H9 (cell line): Measurements from ENCODE around the gene FNDC1. TPM values are rescaled to one million over a fixed set of nuclear protein-coding genes. Genes with fewer than 3 reads are reported as not detected.

Source experiments
- DNase-seq: peaks from one replicate; pipeline ENCODE4 v3.0.0-alpha.2; 2017
- H2AFZ ChIP-seq: one replicate; pipeline ENCODE4 v1.6.1; 2013; ENCODE audit warnings: mild to moderate bottlenecking, low read length, control low read depth, moderate library complexity
- H2AK5ac ChIP-seq: 2 replicates; pipeline ENCODE4 v1.6.1; 2013; ENCODE audit warnings: low read length, control low read depth, mixed read lengths; ENCODE audit not compliant: insufficient read length
- H2BK120ac ChIP-seq: one replicate; pipeline ENCODE4 v1.6.1; 2013; ENCODE audit warnings: low read depth, mild to moderate bottlenecking, low read length, control low read depth, inconsistent platforms; ENCODE audit not compliant: poor library complexity, severe bottlenecking
- H2BK12ac ChIP-seq: 2 replicates; pipeline ENCODE4 v1.6.1; 2013; ENCODE audit warnings: low read length, control low read depth, mixed read lengths, low read depth; ENCODE audit not compliant: insufficient read length
- H2BK15ac ChIP-seq: 2 replicates; pipeline ENCODE4 v1.6.1; 2013; ENCODE audit warnings: low read depth, low read length, control low read depth
- H2BK20ac ChIP-seq: one replicate; pipeline ENCODE4 v1.6.1; 2013; ENCODE audit warnings: low read depth, mild to moderate bottlenecking, low read length, control low read depth, inconsistent platforms; ENCODE audit not compliant: poor library complexity, severe bottlenecking
- H2BK5ac ChIP-seq: 2 replicates; pipeline ENCODE4 v1.6.1; 2013; ENCODE audit warnings: low read length, control low read depth, mixed read lengths; ENCODE audit not compliant: insufficient read length
- H3K14ac ChIP-seq: 2 replicates; pipeline ENCODE4 v1.6.1; 2013; ENCODE audit warnings: low read length, control low read depth; ENCODE audit not compliant: insufficient read depth
- H3K18ac ChIP-seq: 2 replicates; pipeline ENCODE4 v1.6.1; 2013; ENCODE audit warnings: low read depth, mild to moderate bottlenecking, mixed read lengths, low read length, control low read depth; ENCODE audit not compliant: insufficient read length
- H3K23ac ChIP-seq: 2 replicates; pipeline ENCODE4 v1.6.1; 2013; ENCODE audit warnings: low read length, control low read depth, mixed read lengths, low read depth; ENCODE audit not compliant: insufficient read length
- H3K23me2 ChIP-seq: 2 replicates; pipeline ENCODE4 v1.6.1; 2013; ENCODE audit warnings: low read depth, mild to moderate bottlenecking, mixed read lengths, low read length, control low read depth; ENCODE audit not compliant: insufficient read length, poor library complexity, severe bottlenecking
- H3K27ac ChIP-seq: 2 replicates; pipeline ENCODE4 v1.5.1; 2013; ENCODE audit warnings: low read length, control low read depth, mixed read lengths, low read depth; ENCODE audit not compliant: insufficient read length
- H3K27me3 ChIP-seq: 2 replicates; pipeline ENCODE4 v1.6.1; 2013; ENCODE audit warnings: low read length, control low read depth, inconsistent platforms; ENCODE audit not compliant: insufficient read depth
- H3K4ac ChIP-seq: 2 replicates; pipeline ENCODE4 v1.6.1; 2013; ENCODE audit warnings: low read depth, mild to moderate bottlenecking, control low read depth, inconsistent platforms, low read length, moderate library complexity
- H3K4me1 ChIP-seq: 2 replicates; pipeline ENCODE4 v1.6.1; 2013; ENCODE audit warnings: low read length, control low read depth, inconsistent platforms; ENCODE audit not compliant: insufficient read depth
- H3K4me2 ChIP-seq: 2 replicates; pipeline ENCODE4 v1.6.1; 2013; ENCODE audit warnings: low read length, control low read depth, mixed read lengths; ENCODE audit not compliant: insufficient read length, insufficient read depth
- H3K56ac ChIP-seq: 2 replicates; pipeline ENCODE4 v1.6.1; 2013; ENCODE audit warnings: low read depth, mild to moderate bottlenecking, mixed read lengths, low read length, control low read depth; ENCODE audit not compliant: insufficient read length
- H3K79me1 ChIP-seq: 2 replicates; pipeline ENCODE4 v1.6.1; 2013; ENCODE audit warnings: low read depth, mild to moderate bottlenecking, moderate library complexity, low read length, control low read depth, inconsistent platforms; ENCODE audit not compliant: insufficient read depth, poor library complexity, severe bottlenecking
- H3K79me2 ChIP-seq: 2 replicates; pipeline ENCODE4 v1.6.1; 2013; ENCODE audit warnings: low read length, control low read depth, inconsistent platforms; ENCODE audit not compliant: insufficient read depth
- H3K9ac ChIP-seq: 2 replicates; pipeline ENCODE4 v1.6.1; 2013; ENCODE audit warnings: low read length, control low read depth, mixed read lengths; ENCODE audit not compliant: insufficient read length; ENCODE audit errors: extremely low read depth
- H3K9me3 ChIP-seq: one replicate; pipeline ENCODE4 v1.6.1; 2013; ENCODE audit warnings: low read depth, low read length, inconsistent platforms; ENCODE audit not compliant: control insufficient read depth
- H3T11ph ChIP-seq: one replicate; pipeline ENCODE4 v1.6.1; 2013; ENCODE audit warnings: mild to moderate bottlenecking, low read length, control low read depth, inconsistent platforms
- H4K20me1 ChIP-seq: one replicate; pipeline ENCODE4 v1.6.1; 2013; ENCODE audit not compliant: control insufficient read depth, insufficient read length, insufficient read depth
- H4K5ac ChIP-seq: 2 replicates; pipeline ENCODE4 v1.6.1; 2013; ENCODE audit warnings: low read depth, mild to moderate bottlenecking, mixed read lengths, low read length, control low read depth; ENCODE audit not compliant: insufficient read length
- H4K8ac ChIP-seq: replicated peaks from 2 replicates; pipeline ENCODE4 v1.6.1; 2013; ENCODE audit warnings: low read length, control low read depth, mixed read lengths, low read depth; ENCODE audit not compliant: insufficient read length
- H4K91ac ChIP-seq: 2 replicates; pipeline ENCODE4 v1.6.1; 2013; ENCODE audit warnings: low read depth, mild to moderate bottlenecking, moderate library complexity, mixed read lengths, low read length, control low read depth; ENCODE audit not compliant: insufficient read length
- H3K27ac Mint-ChIP-seq, 3 experiments: 2 replicates in 2 of 3; 3 replicates in 1 of 3; pipeline ENCODE4 v1.8.0; 2020 to 2021; ENCODE audit warnings: mixed read lengths in 3 of 3, mild to moderate bottlenecking in 1 of 3, moderate library complexity in 1 of 3
- H3K27me3 Mint-ChIP-seq: 2 replicates; pipeline ENCODE4 v1.8.0; 2021; ENCODE audit warnings: low read depth, mild to moderate bottlenecking, moderate library complexity, mixed read lengths
- H3K36me3 Mint-ChIP-seq, 3 experiments: 2 replicates in 2 of 3; 3 replicates in 1 of 3; pipeline ENCODE4 v1.8.0; 2020 to 2021; ENCODE audit warnings: low read depth in 3 of 3, mixed read lengths in 3 of 3; ENCODE audit not compliant: insufficient read depth in 1 of 3
- H3K4me1 Mint-ChIP-seq, 2 experiments: 2 replicates each; pipeline ENCODE4 v1.8.0; 2020; ENCODE audit warnings: mixed read lengths in 2 of 2
- H3K4me3 Mint-ChIP-seq, 2 experiments: 2 replicates in 1 of 2; 3 replicates in 1 of 2; pipeline ENCODE4 v1.8.0; 2020 to 2021; ENCODE audit warnings: mild to moderate bottlenecking in 2 of 2, mixed read lengths in 2 of 2, moderate library complexity in 1 of 2
- H3K9me3 Mint-ChIP-seq, 2 experiments: 2 replicates in 1 of 2; 3 replicates in 1 of 2; pipeline ENCODE4 v1.8.0; 2020; ENCODE audit warnings: mild to moderate bottlenecking in 2 of 2, mixed read lengths in 2 of 2, moderate library complexity in 1 of 2
- WGBS: extraction: QIAGEN DNeasy Blood & Tissue Kit; methylation state at CpG from one replicate; pipeline ENCODE4 v1.1.7; 2013; ENCODE audit warnings: missing lambda C conversion rate, low lambda C conversion rate, mixed read lengths; ENCODE audit not compliant: insufficient read length; ENCODE audit errors: extremely low coverage; 5-methylcytosine and 5-hydroxymethylcytosine counted together
- total RNA-seq: library from RNA; stranded (reverse); gene quantifications from 2 replicates; pipeline ENCODE4 v1.2.1, GENCODE V29; 2021
- TF ChIP-seq, protein P1 (sequence below): fragments of 200-600 bp; sonication (generic); conservative IDR thresholded peaks from 3 replicates; pipeline ENCODE4 v1.8.0; 2021; ENCODE audit warnings: antibody characterized with exemption, mild to moderate bottlenecking

FNDC1 gene
- total RNA-seq, 1 experiment from 2014 or later, result 0.24 TPM

GRCh38 chr6:159315562-159315961 is 146.4 kb downstream of the FNDC1 start:
- Histone ChIP-seq H4K20me1 (no peaks in the 10 kb centered on the region), H4K8ac (no peak overlapping the region), H4K5ac (no peak overlapping the region), H2BK15ac (no peak overlapping the region), H3K9ac (no peak overlapping the region), H3K14ac (no peak overlapping the region), H3K9me3 (no peaks in the 10 kb centered on the region), H3K27me3 (no peaks in the 10 kb centered on the region), H3K79me1 (no peaks in the 10 kb centered on the region), H3K4ac (no peak overlapping the region), H2BK5ac (no peak overlapping the region), H3K4me1 (no peaks in the 10 kb centered on the region), H2BK12ac (no peak overlapping the region), H4K91ac (no peak overlapping the region), H2AK5ac (no peak overlapping the region), H3K23ac (no peak overlapping the region), H3K4me2 (no peak overlapping the region), H3K27ac (no peak overlapping the region), H2BK20ac (no peak overlapping the region), H2AFZ (no peak overlapping the region), H3K23me2 (no peaks in the 10 kb centered on the region), H3K79me2 (no peaks in the 10 kb centered on the region), H3K18ac (no peak overlapping the region), H3T11ph (no peak overlapping the region), H3K56ac (no peak overlapping the region), H2BK120ac (no peak overlapping the region)
- WGBS, result no CpG with 5 or more reads among the region's 26 CpGs
- no peak for DNase-seq
- Mint-ChIP-seq H3K9me3 (peaks cover 0 to 49% of the 10 kb centered on the region in 2 experiments; a peak in 2 of 5 replicates), H3K36me3 (no peaks in the 10 kb centered on the region), H3K27me3 (peaks cover 5% of the 10 kb centered on the region; the same call in 1 of the 2 replicates), H3K4me3 (no peak overlapping the region), H3K4me1 (no peaks in the 10 kb centered on the region), H3K27ac (no peak overlapping the region; a peak in 1 of 7 replicates)
- TF ChIP-seq, protein P1, sequence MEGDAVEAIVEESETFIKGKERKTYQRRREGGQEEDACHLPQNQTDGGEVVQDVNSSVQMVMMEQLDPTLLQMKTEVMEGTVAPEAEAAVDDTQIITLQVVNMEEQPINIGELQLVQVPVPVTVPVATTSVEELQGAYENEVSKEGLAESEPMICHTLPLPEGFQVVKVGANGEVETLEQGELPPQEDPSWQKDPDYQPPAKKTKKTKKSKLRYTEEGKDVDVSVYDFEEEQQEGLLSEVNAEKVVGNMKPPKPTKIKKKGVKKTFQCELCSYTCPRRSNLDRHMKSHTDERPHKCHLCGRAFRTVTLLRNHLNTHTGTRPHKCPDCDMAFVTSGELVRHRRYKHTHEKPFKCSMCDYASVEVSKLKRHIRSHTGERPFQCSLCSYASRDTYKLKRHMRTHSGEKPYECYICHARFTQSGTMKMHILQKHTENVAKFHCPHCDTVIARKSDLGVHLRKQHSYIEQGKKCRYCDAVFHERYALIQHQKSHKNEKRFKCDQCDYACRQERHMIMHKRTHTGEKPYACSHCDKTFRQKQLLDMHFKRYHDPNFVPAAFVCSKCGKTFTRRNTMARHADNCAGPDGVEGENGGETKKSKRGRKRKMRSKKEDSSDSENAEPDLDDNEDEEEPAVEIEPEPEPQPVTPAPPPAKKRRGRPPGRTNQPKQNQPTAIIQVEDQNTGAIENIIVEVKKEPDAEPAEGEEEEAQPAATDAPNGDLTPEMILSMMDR, result no peak
